CD4-positive, alpha-beta T cell treated with Interleukin-4 for 1 hour (primary cell): ENCODE results near the gene PLSCR2.
"Not testable (repeated sequence)": the region's sequence is repeated elsewhere in the genome, so short reads cannot be mapped to it uniquely, and the experiment has no call there.

Source experiments
- DNase-seq, 2 donors: peaks; one replicate each; pipeline ENCODE4 v3.0.0-alpha.2; 2020 to 2022

The PLSCR2 gene

GRCh38 chr3:146414010-146414409, 55.4 kb downstream of the PLSCR2 start:
- DNase-seq: no peak

GRCh38 chr3:146412711-146413110, 56.6 kb downstream of the PLSCR2 start:
- DNase-seq: not testable (repeated sequence)

GRCh38 chr3:146407956-146408355, 61.4 kb downstream of the PLSCR2 start:
- DNase-seq: no peak

GRCh38 chr3:146404436-146404835, 64.9 kb downstream of the PLSCR2 start:
- no peak for DNase-seq

- no peak for DNase-seq
Measured at GRCh38 chr3:146403792-146404191, 65.6 kb downstream of the PLSCR2 start.

- DNase-seq: no peak
Measured at GRCh38 chr3:146396792-146397191, 72.6 kb downstream of the PLSCR2 start.

- no peak for DNase-seq
Measured at GRCh38 chr3:146395164-146395563, 74.2 kb downstream of the PLSCR2 start.

GRCh38 chr3:146390957-146391356, 78.4 kb downstream of the PLSCR2 start:
- DNase-seq: no peak

- no peak for DNase-seq
Measured at GRCh38 chr3:146390006-146390772, 79.2 kb downstream of the PLSCR2 start.

- DNase-seq: no peak
Measured at GRCh38 chr3:146387566-146387965, 81.8 kb downstream of the PLSCR2 start.

GRCh38 chr3:146386936-146387335, 82.4 kb downstream of the PLSCR2 start:
- no peak for DNase-seq

- DNase-seq: no peak
Measured at GRCh38 chr3:146384786-146385185, 84.6 kb downstream of the PLSCR2 start.
